H1 (cell line): ENCODE data around the gene FAM53B. TPM values are rescaled to one million over a fixed set of nuclear protein-coding genes. Genes with fewer than 3 reads are reported as not detected.

ENCODE experiments used
- EGR1 ChIP-seq: IDR thresholded peaks from 2 replicates; pipeline ENCODE4 v1.6.1; 2011; ENCODE audit warnings: low read depth, low read length, borderline replicate concordance
- HDAC6 ChIP-seq: IDR thresholded peaks from one replicate; pipeline ENCODE4 v1.7.1; 2012; ENCODE audit warnings: low read depth, mild to moderate bottlenecking, inconsistent platforms, low read length, moderate library complexity
- JUN ChIP-seq: IDR thresholded peaks from 2 replicates; pipeline ENCODE4 v1.6.1; 2011; ENCODE audit warnings: low read depth, mild to moderate bottlenecking, improper control_type of control experiment, low read length
- NRF1 ChIP-seq: IDR thresholded peaks from 2 replicates; pipeline ENCODE4 v1.6.1; 2011; ENCODE audit warnings: mild to moderate bottlenecking, low read depth, low read length, improper control_type of control experiment
- TEAD4 ChIP-seq: IDR thresholded peaks from 2 replicates; pipeline ENCODE4 v1.6.1; 2012; ENCODE audit warnings: low read depth, low read length, inconsistent platforms, mixed read lengths
- polyA plus RNA-seq, 7 experiments: library from polyadenylated mRNA; depleted of rRNA in 3 of 7; stranded (reverse) in 5 of 7; unstranded in 2 of 7; fragments of >200 nt in 5 of 7; fragments of 200-250 nt in 2 of 7; gene quantifications; 1 replicate in 5 of 7; 2 replicates in 1 of 7; 4 replicates in 1 of 7; pipeline versions ENCODE4 v1.2.1 to v1.2.3, GENCODE V29; 2011 to 2013; ENCODE audit warnings: missing spikeins in 2 of 7, mixed read lengths in 2 of 7
- total RNA-seq: library from RNA; stranded (reverse); fragmentation: NEBNext Ultra II Directional; extraction: Animal tissue kit (Norgen Biotek cat#: 25700); gene quantifications from 2 replicates; pipeline ENCODE4 v1.2.1, GENCODE V29; 2021
- TF ChIP-seq, protein P1 (sequence below): fragments of 300-600 bp; sonication (generic); IDR thresholded peaks from 2 replicates; pipeline ENCODE4 v1.7.1; 2012; ENCODE audit warnings: low read length, moderate library complexity, mild to moderate bottlenecking, inconsistent platforms; ENCODE audit not compliant: insufficient replicate concordance
- TF ChIP-seq, protein P2 (sequence below): IDR thresholded peaks from 2 replicates; pipeline ENCODE4 v1.6.1; 2012; ENCODE audit warnings: low read length, inconsistent platforms

The FAM53B gene
- total and polyA plus RNA-seq, 2 of the 8 experiments (the other 6 are each of a cell fraction or from before 2014, with no cell fraction given) = 5.3 to 14.4 TPM

- TF ChIP-seq, protein P1, sequence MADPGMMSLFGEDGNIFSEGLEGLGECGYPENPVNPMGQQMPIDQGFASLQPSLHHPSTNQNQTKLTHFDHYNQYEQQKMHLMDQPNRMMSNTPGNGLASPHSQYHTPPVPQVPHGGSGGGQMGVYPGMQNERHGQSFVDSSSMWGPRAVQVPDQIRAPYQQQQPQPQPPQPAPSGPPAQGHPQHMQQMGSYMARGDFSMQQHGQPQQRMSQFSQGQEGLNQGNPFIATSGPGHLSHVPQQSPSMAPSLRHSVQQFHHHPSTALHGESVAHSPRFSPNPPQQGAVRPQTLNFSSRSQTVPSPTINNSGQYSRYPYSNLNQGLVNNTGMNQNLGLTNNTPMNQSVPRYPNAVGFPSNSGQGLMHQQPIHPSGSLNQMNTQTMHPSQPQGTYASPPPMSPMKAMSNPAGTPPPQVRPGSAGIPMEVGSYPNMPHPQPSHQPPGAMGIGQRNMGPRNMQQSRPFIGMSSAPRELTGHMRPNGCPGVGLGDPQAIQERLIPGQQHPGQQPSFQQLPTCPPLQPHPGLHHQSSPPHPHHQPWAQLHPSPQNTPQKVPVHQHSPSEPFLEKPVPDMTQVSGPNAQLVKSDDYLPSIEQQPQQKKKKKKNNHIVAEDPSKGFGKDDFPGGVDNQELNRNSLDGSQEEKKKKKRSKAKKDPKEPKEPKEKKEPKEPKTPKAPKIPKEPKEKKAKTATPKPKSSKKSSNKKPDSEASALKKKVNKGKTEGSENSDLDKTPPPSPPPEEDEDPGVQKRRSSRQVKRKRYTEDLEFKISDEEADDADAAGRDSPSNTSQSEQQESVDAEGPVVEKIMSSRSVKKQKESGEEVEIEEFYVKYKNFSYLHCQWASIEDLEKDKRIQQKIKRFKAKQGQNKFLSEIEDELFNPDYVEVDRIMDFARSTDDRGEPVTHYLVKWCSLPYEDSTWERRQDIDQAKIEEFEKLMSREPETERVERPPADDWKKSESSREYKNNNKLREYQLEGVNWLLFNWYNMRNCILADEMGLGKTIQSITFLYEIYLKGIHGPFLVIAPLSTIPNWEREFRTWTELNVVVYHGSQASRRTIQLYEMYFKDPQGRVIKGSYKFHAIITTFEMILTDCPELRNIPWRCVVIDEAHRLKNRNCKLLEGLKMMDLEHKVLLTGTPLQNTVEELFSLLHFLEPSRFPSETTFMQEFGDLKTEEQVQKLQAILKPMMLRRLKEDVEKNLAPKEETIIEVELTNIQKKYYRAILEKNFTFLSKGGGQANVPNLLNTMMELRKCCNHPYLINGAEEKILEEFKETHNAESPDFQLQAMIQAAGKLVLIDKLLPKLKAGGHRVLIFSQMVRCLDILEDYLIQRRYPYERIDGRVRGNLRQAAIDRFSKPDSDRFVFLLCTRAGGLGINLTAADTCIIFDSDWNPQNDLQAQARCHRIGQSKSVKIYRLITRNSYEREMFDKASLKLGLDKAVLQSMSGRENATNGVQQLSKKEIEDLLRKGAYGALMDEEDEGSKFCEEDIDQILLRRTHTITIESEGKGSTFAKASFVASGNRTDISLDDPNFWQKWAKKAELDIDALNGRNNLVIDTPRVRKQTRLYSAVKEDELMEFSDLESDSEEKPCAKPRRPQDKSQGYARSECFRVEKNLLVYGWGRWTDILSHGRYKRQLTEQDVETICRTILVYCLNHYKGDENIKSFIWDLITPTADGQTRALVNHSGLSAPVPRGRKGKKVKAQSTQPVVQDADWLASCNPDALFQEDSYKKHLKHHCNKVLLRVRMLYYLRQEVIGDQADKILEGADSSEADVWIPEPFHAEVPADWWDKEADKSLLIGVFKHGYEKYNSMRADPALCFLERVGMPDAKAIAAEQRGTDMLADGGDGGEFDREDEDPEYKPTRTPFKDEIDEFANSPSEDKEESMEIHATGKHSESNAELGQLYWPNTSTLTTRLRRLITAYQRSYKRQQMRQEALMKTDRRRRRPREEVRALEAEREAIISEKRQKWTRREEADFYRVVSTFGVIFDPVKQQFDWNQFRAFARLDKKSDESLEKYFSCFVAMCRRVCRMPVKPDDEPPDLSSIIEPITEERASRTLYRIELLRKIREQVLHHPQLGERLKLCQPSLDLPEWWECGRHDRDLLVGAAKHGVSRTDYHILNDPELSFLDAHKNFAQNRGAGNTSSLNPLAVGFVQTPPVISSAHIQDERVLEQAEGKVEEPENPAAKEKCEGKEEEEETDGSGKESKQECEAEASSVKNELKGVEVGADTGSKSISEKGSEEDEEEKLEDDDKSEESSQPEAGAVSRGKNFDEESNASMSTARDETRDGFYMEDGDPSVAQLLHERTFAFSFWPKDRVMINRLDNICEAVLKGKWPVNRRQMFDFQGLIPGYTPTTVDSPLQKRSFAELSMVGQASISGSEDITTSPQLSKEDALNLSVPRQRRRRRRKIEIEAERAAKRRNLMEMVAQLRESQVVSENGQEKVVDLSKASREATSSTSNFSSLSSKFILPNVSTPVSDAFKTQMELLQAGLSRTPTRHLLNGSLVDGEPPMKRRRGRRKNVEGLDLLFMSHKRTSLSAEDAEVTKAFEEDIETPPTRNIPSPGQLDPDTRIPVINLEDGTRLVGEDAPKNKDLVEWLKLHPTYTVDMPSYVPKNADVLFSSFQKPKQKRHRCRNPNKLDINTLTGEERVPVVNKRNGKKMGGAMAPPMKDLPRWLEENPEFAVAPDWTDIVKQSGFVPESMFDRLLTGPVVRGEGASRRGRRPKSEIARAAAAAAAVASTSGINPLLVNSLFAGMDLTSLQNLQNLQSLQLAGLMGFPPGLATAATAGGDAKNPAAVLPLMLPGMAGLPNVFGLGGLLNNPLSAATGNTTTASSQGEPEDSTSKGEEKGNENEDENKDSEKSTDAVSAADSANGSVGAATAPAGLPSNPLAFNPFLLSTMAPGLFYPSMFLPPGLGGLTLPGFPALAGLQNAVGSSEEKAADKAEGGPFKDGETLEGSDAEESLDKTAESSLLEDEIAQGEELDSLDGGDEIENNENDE = no peak
- TF ChIP-seq EGR1 (no peak), NRF1 (no peak), HDAC6 (no peak), JUN (no peak), TEAD4 (no peak)
- TF ChIP-seq, protein P2, sequence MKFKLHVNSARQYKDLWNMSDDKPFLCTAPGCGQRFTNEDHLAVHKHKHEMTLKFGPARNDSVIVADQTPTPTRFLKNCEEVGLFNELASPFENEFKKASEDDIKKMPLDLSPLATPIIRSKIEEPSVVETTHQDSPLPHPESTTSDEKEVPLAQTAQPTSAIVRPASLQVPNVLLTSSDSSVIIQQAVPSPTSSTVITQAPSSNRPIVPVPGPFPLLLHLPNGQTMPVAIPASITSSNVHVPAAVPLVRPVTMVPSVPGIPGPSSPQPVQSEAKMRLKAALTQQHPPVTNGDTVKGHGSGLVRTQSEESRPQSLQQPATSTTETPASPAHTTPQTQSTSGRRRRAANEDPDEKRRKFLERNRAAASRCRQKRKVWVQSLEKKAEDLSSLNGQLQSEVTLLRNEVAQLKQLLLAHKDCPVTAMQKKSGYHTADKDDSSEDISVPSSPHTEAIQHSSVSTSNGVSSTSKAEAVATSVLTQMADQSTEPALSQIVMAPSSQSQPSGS = no peak
These were observed 132.4 kb downstream of the FAM53B start (continued) for GRCh38 chr10:124611738-124612137.
